Prostate gland (tissue), 2 donors: ENCODE results near the gene PLEKHM1.

ENCODE experiments used
- CTCF ChIP-seq, 4 experiments: fragments of 200-600 bp in 2 of 4; fragments of 450-650 bp in 2 of 4; sonication (generic) in 2 of 4; IDR thresholded peaks; 1 replicate in 3 of 4; 2 replicates in 1 of 4; pipeline ENCODE4 v1.5.1; 2016 to 2019; ENCODE audit warnings: antibody characterized with exemption in 4 of 4, mild to moderate bottlenecking in 2 of 4, moderate library complexity in 2 of 4
- POLR2A ChIP-seq: fragments of 450-650 bp; IDR thresholded peaks from one replicate; pipeline ENCODE4 v1.6.1; 2016; ENCODE audit warnings: antibody characterized with exemption, mild to moderate bottlenecking

GRCh38 chr17:45427181-45427835, 63.2 kb downstream of the PLEKHM1 start:
- TF ChIP-seq CTCF (IDR thresholded peaks at IDR 0.05) (no peak), POLR2A (no peak)
